Ascending aorta (tissue), 2 donors: Measurements from ENCODE around the gene SLC35B2. TPM values are rescaled to one million over a fixed set of nuclear protein-coding genes. Genes with fewer than 3 reads are reported as not detected.
A peak's percentile ranks its signal among the peaks of the same experiment; 100 is the strongest.

Experiments used
- DNase-seq, 2 donors: peaks; one replicate each; pipeline ENCODE4 v3.0.0-alpha.2; 2019; ENCODE audit warnings: low spot score in 2 of 2
- H3K27ac ChIP-seq, 2 donors: fragments of 200-600 bp; sonication (generic); one replicate each; pipeline ENCODE4 v1.5.1; 2016 to 2017; ENCODE audit warnings: mild to moderate bottlenecking in 1 of 2
- H3K27me3 ChIP-seq: fragments of 200-600 bp; sonication (generic); one replicate; pipeline ENCODE4 v1.5.1; 2017
- H3K36me3 ChIP-seq, 2 donors: fragments of 200-600 bp; sonication (generic); one replicate each; pipeline ENCODE4 v1.5.1; 2016
- H3K4me1 ChIP-seq, 2 donors: fragments of 200-600 bp; sonication (generic); one replicate each; pipeline ENCODE4 v1.5.1; 2016 to 2017; ENCODE audit warnings: mild to moderate bottlenecking in 1 of 2
- H3K4me3 ChIP-seq, 2 donors: fragments of 200-600 bp; sonication (generic); one replicate each; pipeline ENCODE4 v1.5.1; 2016 to 2017; ENCODE audit warnings: mild to moderate bottlenecking in 1 of 2
- H3K9me3 ChIP-seq, 2 donors: fragments of 200-600 bp; sonication (generic); one replicate each; pipeline ENCODE4 v1.5.1; 2016
- intact Hi-C: fragments of 100-400 bp; cut with DNase I; formaldehyde crosslinking; loops from one replicate; pipeline ENCODE4 v1.15.1; 2023
- total RNA-seq: library from RNA; depleted of rRNA; stranded (reverse); fragments of >200 nt; gene quantifications from one replicate; pipeline ENCODE4 v1.1.0, GENCODE V29; 2016
- TF ChIP-seq, protein P1 (sequence below), 3 experiments: fragments of 200-600 bp in 2 of 3; fragments of 450-650 bp in 1 of 3; sonication (generic) in 2 of 3; IDR thresholded peaks; one replicate each; pipeline ENCODE4 v1.5.1; 2016 to 2019; ENCODE audit warnings: antibody characterized with exemption in 3 of 3, mild to moderate bottlenecking in 1 of 3, moderate library complexity in 1 of 3

The SLC35B2 gene
- total RNA-seq, 1 donor from 2014 or later: 9.9 TPM

DNA sequence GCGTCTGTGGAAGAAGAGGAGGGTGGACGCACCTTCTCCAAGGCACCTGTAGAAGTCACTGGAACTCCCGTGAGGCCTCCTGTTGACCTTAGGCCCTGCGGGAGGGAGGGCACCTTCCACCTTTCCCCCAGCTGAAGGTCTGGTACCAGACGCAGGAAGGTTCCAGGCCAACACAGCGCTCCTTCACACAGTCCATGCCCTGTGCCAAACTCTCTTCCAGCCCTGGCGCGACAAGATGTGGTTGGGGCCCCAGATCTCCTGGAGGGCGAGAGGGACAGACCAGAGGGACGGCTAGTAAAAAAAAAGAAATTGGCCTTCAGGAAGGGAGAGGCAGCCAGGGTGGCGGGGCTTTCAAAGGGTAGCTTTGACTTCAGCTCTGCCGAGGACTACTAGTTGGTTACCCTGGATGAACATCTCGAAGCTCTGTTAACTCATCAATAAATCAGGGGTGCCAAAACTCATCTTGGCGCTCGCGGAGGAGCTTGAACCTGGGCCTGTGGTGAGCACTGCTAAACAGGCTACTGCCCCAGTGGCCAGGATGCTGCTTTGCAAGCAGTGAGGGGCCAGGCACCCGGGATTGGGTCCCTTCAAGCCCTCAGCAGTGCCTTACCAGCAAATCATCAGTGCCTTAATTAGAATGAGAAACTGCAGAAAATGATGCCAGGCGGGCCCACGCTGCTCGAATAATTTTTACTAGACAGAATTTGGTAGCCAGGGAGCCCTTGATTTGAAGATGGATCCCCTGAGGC lies 40.9 kb upstream of the SLC35B2 start:
- DNase-seq: no peak
- no peak overlapping the region for H3K27ac ChIP-seq
- H3K36me3 ChIP-seq: peaks cover 19 to 31% of the 10 kb centered on the region in 2 donors
- intact Hi-C loops: no loop called here
- no peaks in the 10 kb centered on the region for H3K9me3 ChIP-seq
- H3K4me1 ChIP-seq: peaks cover 6 to 9% of the 10 kb centered on the region in 2 donors
- TF ChIP-seq, protein P1, sequence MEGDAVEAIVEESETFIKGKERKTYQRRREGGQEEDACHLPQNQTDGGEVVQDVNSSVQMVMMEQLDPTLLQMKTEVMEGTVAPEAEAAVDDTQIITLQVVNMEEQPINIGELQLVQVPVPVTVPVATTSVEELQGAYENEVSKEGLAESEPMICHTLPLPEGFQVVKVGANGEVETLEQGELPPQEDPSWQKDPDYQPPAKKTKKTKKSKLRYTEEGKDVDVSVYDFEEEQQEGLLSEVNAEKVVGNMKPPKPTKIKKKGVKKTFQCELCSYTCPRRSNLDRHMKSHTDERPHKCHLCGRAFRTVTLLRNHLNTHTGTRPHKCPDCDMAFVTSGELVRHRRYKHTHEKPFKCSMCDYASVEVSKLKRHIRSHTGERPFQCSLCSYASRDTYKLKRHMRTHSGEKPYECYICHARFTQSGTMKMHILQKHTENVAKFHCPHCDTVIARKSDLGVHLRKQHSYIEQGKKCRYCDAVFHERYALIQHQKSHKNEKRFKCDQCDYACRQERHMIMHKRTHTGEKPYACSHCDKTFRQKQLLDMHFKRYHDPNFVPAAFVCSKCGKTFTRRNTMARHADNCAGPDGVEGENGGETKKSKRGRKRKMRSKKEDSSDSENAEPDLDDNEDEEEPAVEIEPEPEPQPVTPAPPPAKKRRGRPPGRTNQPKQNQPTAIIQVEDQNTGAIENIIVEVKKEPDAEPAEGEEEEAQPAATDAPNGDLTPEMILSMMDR (IDR thresholded peaks at IDR 0.05): no peak
- peaks cover 9% of the 10 kb centered on the region for H3K27me3 ChIP-seq
- H3K4me3 ChIP-seq: peak overlapping the region; percentile 40 to 60

DNA sequence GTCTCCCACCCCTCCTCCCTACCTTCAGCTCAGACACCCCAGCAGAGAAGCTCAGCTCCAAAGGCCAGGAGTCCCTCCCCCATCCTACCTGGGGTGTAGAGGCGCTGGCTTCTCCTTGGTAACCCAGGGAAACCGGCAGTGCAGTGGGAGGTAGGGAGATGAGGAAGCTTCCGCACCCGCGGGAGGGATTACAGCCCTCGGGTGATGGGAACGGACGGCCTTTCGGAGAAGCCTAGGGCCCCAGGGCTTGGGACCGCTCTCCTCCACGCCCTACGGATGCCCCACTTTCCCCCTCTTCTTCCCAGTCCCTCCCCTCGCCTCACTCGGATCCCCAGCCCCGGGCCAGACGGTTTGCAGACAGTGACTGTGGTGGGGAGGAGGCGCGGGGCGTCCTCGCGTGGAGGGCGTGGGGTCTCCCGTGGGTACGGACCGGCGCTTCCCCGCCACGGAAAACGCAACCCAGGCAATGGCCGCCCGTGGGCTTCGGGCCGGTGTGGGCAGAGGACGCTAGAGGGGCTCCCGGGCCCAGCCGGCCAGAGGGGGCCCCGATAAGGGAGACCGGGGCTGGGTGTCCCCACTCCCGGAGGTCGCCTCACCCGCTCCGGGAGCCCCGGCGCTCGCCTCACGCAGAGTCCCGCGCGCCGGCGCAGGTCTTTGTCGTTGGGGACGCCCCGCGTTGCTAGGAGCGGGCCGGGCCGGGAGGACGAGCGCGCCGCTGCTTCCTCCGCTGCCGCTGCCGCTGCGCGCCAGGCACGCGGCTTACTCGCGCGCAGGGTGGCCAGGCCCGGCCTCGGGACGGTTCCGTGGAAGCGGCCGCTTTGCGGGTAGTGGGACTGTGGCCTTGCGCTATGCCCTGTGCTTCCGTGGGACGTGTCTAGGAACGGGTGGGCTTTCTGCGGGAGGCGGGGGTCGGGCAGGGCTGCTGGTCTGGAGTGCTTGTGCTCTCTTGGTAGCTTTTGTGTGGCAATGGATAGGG lies 40.0 kb upstream of the SLC35B2 start:
- Histone ChIP-seq H3K36me3 (peaks cover 12 to 22% of the 10 kb centered on the region in 2 donors), H3K27me3 (peaks cover 9% of the 10 kb centered on the region), H3K4me3 (peak overlapping the region; percentile 40 to 60), H3K4me1 (peaks cover 6 to 9% of the 10 kb centered on the region in 2 donors), H3K9me3 (no peaks in the 10 kb centered on the region), H3K27ac (no peak overlapping the region)
- TF ChIP-seq, protein P1 (IDR thresholded peaks at IDR 0.05): no peak
- intact Hi-C loops: no loop called here
- no peak for DNase-seq

DNA sequence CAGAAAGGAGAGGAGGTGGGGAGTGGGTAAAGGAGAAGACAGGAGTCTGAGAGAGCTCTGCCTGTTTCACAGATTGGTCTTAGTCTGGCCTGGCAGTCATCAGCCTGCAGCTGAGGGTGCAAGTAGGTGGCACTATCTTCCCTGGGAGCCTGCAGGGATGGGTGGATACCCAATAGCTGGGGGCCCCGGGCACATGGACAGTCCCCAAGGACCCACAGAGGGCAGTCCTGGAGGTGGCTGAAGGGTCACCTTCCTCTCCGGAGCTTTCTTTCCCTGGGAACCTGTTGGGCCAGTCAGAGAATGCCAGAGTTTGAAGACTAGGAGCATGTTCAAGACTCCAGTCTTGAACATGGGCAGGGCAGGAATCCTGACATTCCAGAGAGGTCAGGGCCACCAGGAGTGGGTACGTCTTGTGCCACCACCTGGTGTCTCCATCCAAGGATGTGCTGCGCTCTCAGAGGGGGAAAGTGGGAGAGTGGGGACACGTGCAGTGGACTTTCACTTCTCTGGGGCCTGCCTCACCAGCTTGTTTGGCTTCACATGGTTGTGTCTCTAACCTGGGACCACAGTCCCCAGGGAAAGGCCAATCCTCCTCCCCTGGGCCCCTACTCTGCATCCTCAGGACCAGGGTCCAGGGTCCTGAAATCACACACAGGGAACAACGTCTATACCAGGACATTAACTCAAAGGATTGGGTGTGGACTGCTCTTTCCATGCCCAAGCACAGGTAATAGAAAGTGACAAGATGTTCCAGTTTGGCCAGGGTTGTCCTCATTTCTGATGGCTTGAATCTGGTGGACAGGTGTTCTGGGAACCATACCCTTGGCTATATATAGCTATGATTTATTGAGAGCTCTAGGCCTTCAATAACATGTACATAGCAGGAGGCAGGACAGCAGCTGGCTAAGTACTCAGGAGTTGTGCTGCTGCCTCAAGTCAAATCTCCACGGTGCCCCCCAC lies 37.8 kb upstream of the SLC35B2 start:
- no peak overlapping the region for H3K27ac ChIP-seq
- DNase-seq: no peak
- peaks cover 0 to under 1% of the 10 kb centered on the region in 2 donors for H3K36me3 ChIP-seq
- H3K4me3 ChIP-seq: no peak overlapping the region
- no peaks in the 10 kb centered on the region for H3K9me3 ChIP-seq
- peaks cover 6 to 9% of the 10 kb centered on the region in 2 donors for H3K4me1 ChIP-seq
- intact Hi-C loops: no loop called here
- TF ChIP-seq, protein P1 (IDR thresholded peaks at IDR 0.05): no peak
- H3K27me3 ChIP-seq: peaks cover 12% of the 10 kb centered on the region

DNA sequence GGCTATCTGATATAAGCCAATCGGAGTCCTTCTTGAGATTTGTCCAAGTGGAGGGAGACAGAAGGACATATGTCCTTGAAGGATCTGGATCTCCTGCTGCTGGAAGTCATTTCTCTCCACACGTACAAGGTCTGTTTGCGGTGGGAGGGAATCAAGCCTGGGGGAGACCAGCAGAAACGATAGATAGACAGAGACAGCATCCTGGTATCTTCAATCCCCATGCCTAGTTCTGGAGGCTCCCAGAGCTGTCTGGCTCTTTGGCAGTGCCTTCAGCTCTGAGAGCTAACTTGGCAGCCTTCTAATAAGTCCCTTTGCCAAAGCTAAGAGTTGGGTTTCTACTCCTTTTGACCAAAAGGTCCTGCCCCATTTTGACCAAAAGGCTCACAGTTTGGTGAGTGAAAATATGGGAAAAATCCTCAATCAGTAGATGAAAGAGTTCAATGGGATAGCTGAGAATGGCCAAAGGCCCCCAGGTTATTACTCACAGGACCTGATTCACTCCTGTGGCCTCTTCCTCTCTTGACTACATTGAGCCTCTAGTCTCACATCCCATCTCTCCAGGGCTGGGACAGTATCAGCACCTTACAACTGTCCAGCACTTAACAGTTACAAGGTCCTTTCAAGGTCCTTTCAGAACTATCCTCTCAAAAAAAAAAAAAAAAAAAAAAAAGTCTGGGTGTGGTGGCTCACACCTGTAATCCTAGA lies 35.5 kb upstream of the SLC35B2 start:
- no peak for DNase-seq
- TF ChIP-seq, protein P1 (IDR thresholded peaks at IDR 0.05): no peak

More for the DNA sequence above, 35.5 kb upstream of the SLC35B2 start:
- intact Hi-C loops: no loop called here
- Histone ChIP-seq H3K9me3 (no peaks in the 10 kb centered on the region), H3K4me1 (peaks cover 6 to 7% of the 10 kb centered on the region in 2 donors), H3K27ac (no peak overlapping the region), H3K36me3 (no peaks in the 10 kb centered on the region), H3K27me3 (peaks cover 8% of the 10 kb centered on the region), H3K4me3 (no peak overlapping the region)
